CD4-positive, alpha-beta memory T cell (primary cell): ENCODE results near the gene CERS2. TPM values are rescaled to one million over a fixed set of nuclear protein-coding genes. Genes with fewer than 3 reads are reported as not detected.

Experiments used
- CTCF ChIA-PET: fragments of 350-600 bp; sonication (Branson Sonifier 250); formaldehyde crosslinking; loops from one replicate; lab custom pipeline; 2021; ENCODE audit warnings: inconsistent platforms; ENCODE audit not compliant: partially characterized antibody; lab: Charles Lee
- POLR2A ChIA-PET: fragments of 350-600 bp; sonication (Branson Sonifier 250); formaldehyde crosslinking; loops from one replicate; lab custom pipeline; 2021; ENCODE audit not compliant: partially characterized antibody; lab: Charles Lee
- DNase-seq, 5 donors: peaks; one replicate each; pipeline versions ENCODE4 v3.0.0 to v3.0.0-alpha.2; 2020 to 2022; ENCODE audit warnings: mixed read lengths in 1 of 5
- H3K27ac ChIP-seq: one replicate; pipeline ENCODE4 v1.7.0; 2013; ENCODE audit warnings: low read depth, low read length
- H3K27me3 ChIP-seq: 2 replicates; pipeline ENCODE4 v1.7.0; 2013; ENCODE audit warnings: mild to moderate bottlenecking, low read length, moderate library complexity; ENCODE audit not compliant: insufficient read depth
- H3K36me3 ChIP-seq: 2 replicates; pipeline ENCODE4 v1.7.0; 2013; ENCODE audit warnings: mild to moderate bottlenecking, low read length, moderate library complexity; ENCODE audit not compliant: insufficient read depth
- H3K4me1 ChIP-seq: 2 replicates; pipeline ENCODE4 v1.7.0; 2013; ENCODE audit warnings: mild to moderate bottlenecking, low read length, moderate library complexity; ENCODE audit not compliant: insufficient read depth
- H3K4me3 ChIP-seq, 2 donors: one replicate each; pipeline ENCODE4 v1.7.0; 2013; ENCODE audit warnings: low read length in 2 of 2, mild to moderate bottlenecking in 1 of 2
- H3K9me3 ChIP-seq, 2 donors: one replicate each; pipeline ENCODE4 v1.7.0; 2013; ENCODE audit warnings: low read length in 2 of 2, control low read depth in 1 of 2; ENCODE audit not compliant: control insufficient read depth in 1 of 2
- H3K27ac Mint-ChIP-seq, 7 donors: one replicate each; pipeline ENCODE4 v1.8.0; 2020 to 2021; ENCODE audit warnings: mixed read lengths in 7 of 7, mild to moderate bottlenecking in 6 of 7, inconsistent platforms in 3 of 7, moderate library complexity in 3 of 7
- H3K27me3 Mint-ChIP-seq, 2 donors: one replicate each; pipeline ENCODE4 v1.8.0; 2020 to 2021; ENCODE audit warnings: mixed read lengths in 2 of 2
- H3K36me3 Mint-ChIP-seq, 2 donors: one replicate each; pipeline ENCODE4 v1.8.0; 2020 to 2021; ENCODE audit warnings: mixed read lengths in 2 of 2, inconsistent platforms in 1 of 2, mild to moderate bottlenecking in 1 of 2
- H3K4me1 Mint-ChIP-seq, 4 donors: one replicate each; pipeline ENCODE4 v1.8.0; 2020 to 2021; ENCODE audit warnings: mixed read lengths in 4 of 4, mild to moderate bottlenecking in 1 of 4
- H3K4me3 Mint-ChIP-seq, 8 donors: one replicate each; pipeline ENCODE4 v1.8.0; 2020 to 2021; ENCODE audit warnings: mixed read lengths in 8 of 8, mild to moderate bottlenecking in 7 of 8, moderate library complexity in 6 of 8, inconsistent platforms in 3 of 8
- H3K9me3 Mint-ChIP-seq, 8 donors: one replicate each; pipeline ENCODE4 v1.8.0; 2020 to 2021; ENCODE audit warnings: mixed read lengths in 8 of 8, mild to moderate bottlenecking in 5 of 8, inconsistent platforms in 3 of 8, moderate library complexity in 1 of 8
- intact Hi-C: fragments of 100-400 bp; cut with micrococcal nuclease; formaldehyde crosslinking; loops from one replicate; pipeline ENCODE4 v1.15.1; 2023
- polyA plus RNA-seq, 2 donors: library from polyadenylated mRNA; unstranded; fragments of 300-500 nt; fragmentation: Illumina TruSeq; gene quantifications; one replicate each; pipeline ENCODE4 v1.2.3, GENCODE V29; 2021
- total RNA-seq, 2 experiments: library from RNA; stranded (reverse); gene quantifications; one replicate each; pipeline ENCODE4 v1.2.3, GENCODE V29; 2021

Gene CERS2
- total and polyA plus RNA-seq, 4 experiments from 2014 or later, result 145 to 206 (median 166) TPM

- ChIA-PET POLR2A (interaction anchor here (0.6 to 0.9 kb wide), 3 partner anchors 17 to 303 kb away, joined by 3 read pairs; partner anchors contain the start of gene GOLPH3L), CTCF (interaction anchor here (0.9 to 14.9 kb wide), 4 partner anchors 9 to 439 kb away, joined by 3 to 255 read pairs (median 5); partner anchors contain the start of genes ANXA9, CERS2 and PRUNE1)
- Histone ChIP-seq H3K4me3 (no peak overlapping the region), H3K27ac (no peak overlapping the region), H3K27me3 (no peaks in the 10 kb centered on the region), H3K9me3 (no peaks in the 10 kb centered on the region), H3K36me3 (peaks cover 37% of the 10 kb centered on the region), H3K4me1 (peaks cover 49% of the 10 kb centered on the region)
- intact Hi-C loops, result loop anchor here (5.0 kb wide), 1 partner anchor 743 kb away; the partner anchor contains the start of gene CA14
- no peak overlapping the region for H3K4me3 Mint-ChIP-seq
- H3K27ac Mint-ChIP-seq, result peak overlapping the region in 3 of 7 donors; percentile 24 to 89 (median 64)
- peaks cover 31 to 59% (median 41%) of the 10 kb centered on the region in 4 donors for H3K4me1 Mint-ChIP-seq
- H3K9me3 Mint-ChIP-seq, result peaks cover 0 to 1% (median 0%) of the 10 kb centered on the region in 8 donors
- DNase-seq, result no peak
- no peaks in the 10 kb centered on the region for H3K27me3 Mint-ChIP-seq
- peaks cover 27 to 58% of the 10 kb centered on the region in 2 donors for H3K36me3 Mint-ChIP-seq
These were observed 25.3 kb upstream of the CERS2 start for GRCh38 chr1:150999926-151000325.

GRCh38 chr1:150999051-150999674 lies 24.5 kb upstream of the CERS2 start:
- H3K4me3 ChIP-seq, result no peak overlapping the region
- H3K9me3 ChIP-seq, result no peaks in the 10 kb centered on the region
- H3K27me3 ChIP-seq, result no peaks in the 10 kb centered on the region
- no peak for DNase-seq
- intact Hi-C loops, result loop anchor here (5.0 kb wide), 1 partner anchor 742 kb away; the partner anchor contains the start of gene CA14
- no peak overlapping the region for H3K4me3 Mint-ChIP-seq
- no peaks in the 10 kb centered on the region for H3K27me3 Mint-ChIP-seq
- peaks cover 37% of the 10 kb centered on the region for H3K36me3 ChIP-seq
- no peak overlapping the region for H3K27ac ChIP-seq
- peak overlapping the region in 6 of 7 donors; percentile 19 to 82 (median 50) for H3K27ac Mint-ChIP-seq
- POLR2A ChIA-PET, result interaction anchor here (0.6 to 0.8 kb wide), 2 partner anchors 16 to 302 kb away, joined by 3 read pairs; partner anchors contain the start of gene GOLPH3L
- H3K9me3 Mint-ChIP-seq, result peaks cover 0 to 1% (median 0%) of the 10 kb centered on the region in 8 donors
- peaks cover 27 to 58% of the 10 kb centered on the region in 2 donors for H3K36me3 Mint-ChIP-seq
- peaks cover 43% of the 10 kb centered on the region for H3K4me1 ChIP-seq
- peaks cover 27 to 53% (median 37%) of the 10 kb centered on the region in 4 donors for H3K4me1 Mint-ChIP-seq
- CTCF ChIA-PET, result interaction anchor here (0.9 to 14.9 kb wide), 5 partner anchors 10 to 438 kb away, joined by 3 to 255 read pairs (median 4); partner anchors contain the start of genes ANXA9, CERS2 and PRUNE1

GRCh38 chr1:150997949-150998348 lies 23.3 kb upstream of the CERS2 start:
- intact Hi-C loops, result loop anchor here (2.0 to 5.0 kb wide), 2 partner anchors 19 to 741 kb away; partner anchors contain the start of gene CA14
- peaks cover 21 to 41% (median 31%) of the 10 kb centered on the region in 4 donors for H3K4me1 Mint-ChIP-seq

GRCh38 chr1:150997126-150997872 lies 22.7 kb upstream of the CERS2 start:
- Histone ChIP-seq H3K4me1 (peaks cover 25% of the 10 kb centered on the region), H3K27ac (no peak overlapping the region), H3K4me3 (no peak overlapping the region), H3K36me3 (peaks cover 37% of the 10 kb centered on the region), H3K9me3 (no peaks in the 10 kb centered on the region), H3K27me3 (no peaks in the 10 kb centered on the region)
- intact Hi-C loops, result loop anchor here (2.0 to 5.0 kb wide), 2 partner anchors 18 to 740 kb away; partner anchors contain the start of gene CA14
- Mint-ChIP-seq H3K36me3 (peaks cover 27 to 51% of the 10 kb centered on the region in 2 donors), H3K27ac (peak overlapping the region in 2 of 7 donors; percentile 18 to 29), H3K4me3 (no peak overlapping the region), H3K9me3 (peaks cover 0 to 1% (median 0%) of the 10 kb centered on the region in 8 donors), H3K27me3 (no peaks in the 10 kb centered on the region), H3K4me1 (peaks cover 14 to 34% (median 25%) of the 10 kb centered on the region in 4 donors)
- ChIA-PET POLR2A (interaction anchor here (1.0 to 3.9 kb wide), 3 partner anchors 9 to 18 kb away, joined by 3 to 16 read pairs (median 6); partner anchors contain the start of gene MINDY1), CTCF (interaction anchor here (0.7 to 14.9 kb wide), 10 partner anchors 9 to 746 kb away, joined by 3 to 255 read pairs (median 5); partner anchors contain the start of genes ANXA9, CERS2 and MINDY1)
- DNase-seq, result no peak

More at GRCh38 chr1:150997949-150998348, 23.3 kb upstream of the CERS2 start:
- Histone ChIP-seq H3K4me3 (no peak overlapping the region), H3K27me3 (no peaks in the 10 kb centered on the region), H3K4me1 (peaks cover 32% of the 10 kb centered on the region), H3K27ac (no peak overlapping the region), H3K36me3 (peaks cover 37% of the 10 kb centered on the region), H3K9me3 (no peaks in the 10 kb centered on the region)
- no peak for DNase-seq
- Mint-ChIP-seq H3K27me3 (no peaks in the 10 kb centered on the region), H3K27ac (peak overlapping the region in 1 of 7 donors; percentile 17), H3K4me3 (no peak overlapping the region), H3K36me3 (peaks cover 27 to 55% of the 10 kb centered on the region in 2 donors), H3K9me3 (peaks cover 0 to 1% (median 0%) of the 10 kb centered on the region in 8 donors)
- CTCF ChIA-PET, result interaction anchor here (0.7 to 14.9 kb wide), 5 partner anchors 8 to 75 kb away, joined by 4 to 255 read pairs (median 5); partner anchors contain the start of genes ANXA9, CERS2 and MINDY1
- POLR2A ChIA-PET, result interaction anchor here (1.0 kb wide), 1 partner anchor 9 kb away, joined by 3 read pairs; the partner anchor contains the start of gene MINDY1

GRCh38 chr1:150995896-150996295 lies 21.3 kb upstream of the CERS2 start:
- peaks cover 0 to 1% (median 0%) of the 10 kb centered on the region in 8 donors for H3K9me3 Mint-ChIP-seq
- no peaks in the 10 kb centered on the region for H3K9me3 ChIP-seq
- peak overlapping the region in 6 of 7 donors; percentile 70 to 89 (median 80) for H3K27ac Mint-ChIP-seq
- no peak overlapping the region for H3K4me3 ChIP-seq
- H3K27me3 ChIP-seq, result no peaks in the 10 kb centered on the region
- H3K27ac ChIP-seq, result peak overlapping the region; percentile 10
- peaks cover 15 to 39% of the 10 kb centered on the region in 2 donors for H3K36me3 Mint-ChIP-seq
- H3K4me3 Mint-ChIP-seq, result peak overlapping the region in 3 of 8 donors; percentile 10 to 57 (median 25)
- peaks cover 3 to 20% (median 13%) of the 10 kb centered on the region in 4 donors for H3K4me1 Mint-ChIP-seq
- intact Hi-C loops, result loop anchor here (1.0 to 5.0 kb wide), 3 partner anchors 10 to 739 kb away; partner anchors contain the start of genes CA14 and MINDY1
- H3K27me3 Mint-ChIP-seq, result no peaks in the 10 kb centered on the region
- peak in 3 of 5 donors; percentile 32 to 39 (median 38) for DNase-seq
- ChIA-PET CTCF (interaction anchor here (0.6 to 14.9 kb wide), 19 partner anchors 10 to 745 kb away, joined by 3 to 255 read pairs (median 4); partner anchors contain the start of genes ANXA9, CERS2, MINDY1 and SETDB1), POLR2A (interaction anchor here (0.8 to 3.9 kb wide), 4 partner anchors 10 to 63 kb away, joined by 3 to 16 read pairs (median 5); partner anchors contain the start of genes CDC42SE1 and MINDY1)
- H3K4me1 ChIP-seq, result peaks cover 12% of the 10 kb centered on the region
- peaks cover 31% of the 10 kb centered on the region for H3K36me3 ChIP-seq

GRCh38 chr1:150995460-150995859 lies 20.8 kb upstream of the CERS2 start:
- no peak for DNase-seq
- POLR2A ChIA-PET, result interaction anchor here (0.8 to 3.9 kb wide), 3 partner anchors 11 to 64 kb away, joined by 3 to 16 read pairs (median 4); partner anchors contain the start of genes CDC42SE1 and MINDY1
- H3K9me3 ChIP-seq, result no peaks in the 10 kb centered on the region
- H3K27me3 Mint-ChIP-seq, result no peaks in the 10 kb centered on the region
- H3K36me3 ChIP-seq, result peaks cover 27% of the 10 kb centered on the region
- H3K27ac ChIP-seq, result peak overlapping the region; percentile 10
- H3K4me1 Mint-ChIP-seq, result peaks cover under 1 to 16% (median 10%) of the 10 kb centered on the region in 4 donors
- intact Hi-C loops, result loop anchor here (5.0 kb wide), 1 partner anchor 738 kb away; the partner anchor contains the start of gene CA14
- peak overlapping the region in 6 of 7 donors; percentile 70 to 89 (median 80) for H3K27ac Mint-ChIP-seq
- peaks cover 12% of the 10 kb centered on the region for H3K4me1 ChIP-seq
- H3K4me3 Mint-ChIP-seq, result peak overlapping the region in 1 of 8 donors; percentile 25
- H3K27me3 ChIP-seq, result no peaks in the 10 kb centered on the region
- CTCF ChIA-PET, result interaction anchor here (0.6 to 14.9 kb wide), 19 partner anchors 11 to 744 kb away, joined by 3 to 255 read pairs (median 4); partner anchors contain the start of genes ANXA9, CERS2, MINDY1 and SETDB1
- no peak overlapping the region for H3K4me3 ChIP-seq
- H3K9me3 Mint-ChIP-seq, result peaks cover 0 to 1% (median 0%) of the 10 kb centered on the region in 8 donors
- H3K36me3 Mint-ChIP-seq, result peaks cover 11 to 35% of the 10 kb centered on the region in 2 donors
